Cerebellar cortex (tissue), 1 donor: Measurements from ENCODE around the gene MED12L.

ENCODE experiments used
- DNase-seq: peaks from one replicate; pipeline ENCODE4 v3.0.0-alpha.2; 2015; ENCODE audit warnings: low spot score

MED12L gene

DNA sequence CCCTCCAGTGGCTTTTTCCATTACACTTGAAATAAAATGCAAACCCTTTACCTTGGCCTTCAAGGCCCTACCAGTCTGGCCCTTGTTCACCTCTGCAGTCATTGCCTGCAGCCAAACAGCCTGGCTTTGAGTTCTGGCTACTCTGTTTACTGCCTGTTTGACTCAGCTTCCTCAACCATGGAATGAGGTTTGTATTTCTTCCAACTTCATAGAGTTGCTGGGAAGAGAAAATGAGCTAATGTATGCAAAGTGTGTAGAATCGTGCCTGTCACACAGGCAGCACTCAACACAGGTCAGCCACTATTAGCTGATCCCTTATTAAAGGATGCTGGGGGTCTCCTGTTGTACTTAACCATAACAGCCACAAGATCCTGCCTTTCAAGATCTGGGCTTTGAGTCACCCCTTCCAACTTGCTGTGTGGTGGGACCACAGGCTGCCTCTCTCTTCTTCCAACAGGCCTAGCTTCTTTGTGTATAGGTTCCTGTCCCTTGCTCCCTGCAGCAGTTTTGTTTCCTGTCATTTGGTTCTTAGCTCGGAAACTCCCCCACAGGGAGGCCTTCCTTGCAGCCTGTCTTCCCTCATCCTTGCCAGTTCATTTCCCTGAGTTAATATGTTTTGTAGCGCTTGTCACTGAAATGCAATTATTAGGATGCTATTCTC, 6.4 kb downstream of the MED12L start:
- no peak for DNase-seq

DNA sequence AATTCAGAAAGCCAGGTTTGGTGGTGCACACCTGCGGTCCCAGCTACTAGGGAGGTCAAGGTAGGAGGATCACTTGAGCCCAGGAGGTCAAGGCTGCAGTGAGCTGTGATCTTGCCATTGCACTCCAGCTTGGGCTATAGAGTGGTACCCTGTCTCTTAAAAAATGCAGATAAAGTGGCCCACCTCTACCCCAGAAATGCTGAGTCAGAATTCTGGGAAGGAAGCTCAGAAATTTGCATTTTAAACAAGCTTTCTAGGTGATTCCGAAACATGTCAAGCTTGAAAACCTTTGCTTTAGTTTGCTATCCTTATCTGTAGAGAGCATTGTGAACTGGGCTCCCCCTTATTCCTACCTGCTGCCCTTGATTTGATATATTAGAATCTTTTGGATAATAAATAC, 7.7 kb downstream of the MED12L start:
- no peak for DNase-seq

DNA sequence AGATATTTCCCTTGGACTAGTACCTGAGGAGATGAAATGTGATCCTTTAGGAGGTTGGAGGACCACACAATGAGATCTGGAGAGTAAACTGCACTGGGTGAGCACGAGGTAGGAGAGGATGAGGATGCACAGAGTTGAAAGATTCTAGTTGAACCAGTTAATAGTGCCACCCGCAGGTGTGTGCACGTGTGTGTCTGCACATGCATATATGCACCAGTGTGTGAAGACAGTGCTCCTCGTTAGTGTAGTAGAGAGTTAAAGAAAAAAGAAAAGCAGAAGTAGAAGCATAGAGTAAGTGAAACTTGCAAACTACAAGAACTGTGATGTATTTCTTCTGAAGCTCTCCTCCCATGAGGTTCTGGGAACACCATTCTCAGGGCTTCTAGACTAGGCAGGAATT, 8.4 kb downstream of the MED12L start:
- no peak for DNase-seq

DNA sequence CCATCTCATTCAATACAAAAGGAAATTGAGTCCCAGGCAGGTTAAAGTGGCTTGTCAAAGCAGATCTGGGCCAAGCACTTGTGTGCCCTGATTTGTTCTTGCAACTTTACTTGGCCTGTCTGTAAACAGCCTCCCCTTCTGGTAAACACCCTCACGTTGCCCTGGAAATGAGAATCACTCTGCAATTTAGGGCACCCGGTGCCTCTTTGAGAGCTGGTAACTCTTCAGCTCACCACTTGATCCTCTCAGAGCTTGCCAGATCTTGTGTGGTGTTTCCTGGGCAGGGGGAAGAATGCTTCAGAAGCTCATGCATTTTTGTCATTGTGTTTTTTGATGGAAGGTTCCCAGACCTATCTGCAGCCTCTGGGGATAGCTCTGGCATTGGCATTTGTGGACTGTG, 11.3 kb downstream of the MED12L start:
- no peak for DNase-seq

DNA sequence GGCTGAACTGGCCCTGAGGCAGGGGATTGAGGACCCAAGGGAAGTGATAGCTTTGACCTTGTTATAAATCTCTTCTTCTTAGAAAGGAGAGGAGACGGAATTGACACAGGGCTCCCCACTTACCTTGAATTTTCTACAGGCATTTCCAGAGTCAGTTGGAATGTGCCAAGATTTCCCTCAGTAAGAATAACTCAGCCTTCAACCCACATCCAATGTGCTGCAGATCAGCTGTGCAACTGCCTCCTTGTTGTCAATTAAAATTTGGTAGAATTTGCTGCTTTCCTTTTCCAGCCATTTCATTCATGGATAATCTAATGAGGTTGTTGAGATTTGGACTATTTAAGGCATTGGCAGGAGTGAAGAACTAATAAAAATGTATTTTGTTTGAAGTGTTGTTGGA, 14.6 kb downstream of the MED12L start:
- DNase-seq = no peak

DNA sequence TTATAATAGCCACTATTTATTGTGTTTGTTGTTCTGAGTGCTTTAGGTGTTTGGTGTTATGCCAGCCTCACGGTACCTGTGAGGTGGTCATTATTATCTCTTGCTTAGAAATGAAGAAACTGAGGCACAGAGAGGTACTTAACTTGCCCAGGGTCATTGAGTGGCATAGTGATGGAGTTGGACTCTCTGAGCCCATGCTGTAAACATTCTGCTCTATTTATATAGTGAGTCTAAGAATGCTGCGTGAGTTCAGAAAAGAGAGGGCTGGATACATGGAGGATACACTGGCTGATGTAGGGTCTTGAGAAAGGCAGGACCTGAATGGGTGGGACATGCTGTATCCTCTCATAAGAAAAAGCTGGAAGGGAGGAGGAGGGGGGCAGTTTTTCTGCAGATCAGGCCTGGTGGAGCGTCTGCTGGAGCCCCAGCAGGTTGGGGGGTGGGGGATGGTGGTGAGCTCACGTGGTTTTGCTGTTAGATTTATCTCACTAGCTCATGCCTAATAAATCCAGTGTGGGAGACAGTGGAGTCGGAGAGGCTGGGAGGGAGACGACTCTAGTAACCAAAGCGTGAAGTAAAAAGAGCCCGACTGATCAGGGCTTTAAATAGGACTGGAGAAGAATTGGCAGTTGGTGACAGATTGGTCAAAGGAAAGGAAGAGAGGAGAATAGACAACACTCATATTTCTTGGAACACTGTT, 16.0 kb downstream of the MED12L start:
- DNase-seq = no peak

DNA sequence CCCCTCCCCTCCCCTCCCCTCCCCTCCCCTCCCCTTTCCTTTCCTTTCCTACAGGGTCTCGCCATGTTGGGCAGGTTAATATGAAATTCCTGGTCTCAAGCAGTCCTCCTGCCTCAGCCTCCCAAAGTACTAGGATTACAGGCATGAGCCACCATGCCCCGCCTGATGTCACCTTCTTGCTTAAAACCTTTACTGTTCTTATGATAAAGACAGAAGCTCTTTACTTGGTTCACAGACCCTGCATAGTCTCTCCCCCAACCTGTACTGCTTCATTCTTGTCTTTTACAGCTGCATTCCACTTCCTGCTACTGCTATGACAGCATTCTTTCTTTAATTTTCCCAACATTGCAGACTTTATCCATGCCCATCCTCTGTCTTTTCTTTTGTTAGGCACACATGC, 20.8 kb downstream of the MED12L start:
- no peak for DNase-seq

DNA sequence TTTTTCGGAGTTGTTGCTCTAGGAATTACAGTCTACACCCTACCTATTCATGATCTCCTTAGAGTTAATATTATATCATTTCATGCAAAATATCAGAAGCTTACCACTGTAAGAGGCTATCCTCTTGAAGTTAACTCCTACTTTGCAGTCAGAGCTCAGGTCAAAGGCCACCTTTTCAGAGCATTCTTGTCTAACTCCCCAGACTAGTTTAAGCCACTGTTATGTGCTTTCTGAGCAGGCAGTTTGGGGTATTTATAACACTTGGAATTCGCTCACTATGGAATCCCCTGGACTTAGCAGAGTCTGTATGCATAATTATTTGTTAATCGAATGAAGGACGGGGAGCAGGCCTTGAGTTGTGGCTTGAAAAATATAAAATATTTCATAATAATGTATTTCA, 21.7 kb downstream of the MED12L start:
- no peak for DNase-seq

DNA sequence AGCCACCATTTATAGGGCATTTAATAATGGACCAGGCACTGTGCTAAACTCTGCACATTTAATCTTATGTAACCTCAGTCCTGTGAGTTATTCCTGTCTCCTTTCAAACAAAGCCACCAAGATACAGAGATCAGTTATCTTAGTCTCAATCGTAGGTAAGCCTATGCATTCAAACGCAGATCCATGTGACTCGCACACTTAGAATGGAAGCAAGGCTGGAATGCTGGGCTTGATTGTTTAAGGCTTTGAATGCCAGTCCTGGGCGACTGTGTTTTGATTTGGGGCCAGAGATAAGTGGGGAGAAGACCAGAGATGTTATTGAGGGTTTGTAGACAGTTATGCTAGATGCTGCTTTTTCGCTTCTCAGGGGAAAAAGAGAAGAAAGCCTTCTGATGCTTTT, 22.2 kb downstream of the MED12L start:
- DNase-seq = no peak

DNA sequence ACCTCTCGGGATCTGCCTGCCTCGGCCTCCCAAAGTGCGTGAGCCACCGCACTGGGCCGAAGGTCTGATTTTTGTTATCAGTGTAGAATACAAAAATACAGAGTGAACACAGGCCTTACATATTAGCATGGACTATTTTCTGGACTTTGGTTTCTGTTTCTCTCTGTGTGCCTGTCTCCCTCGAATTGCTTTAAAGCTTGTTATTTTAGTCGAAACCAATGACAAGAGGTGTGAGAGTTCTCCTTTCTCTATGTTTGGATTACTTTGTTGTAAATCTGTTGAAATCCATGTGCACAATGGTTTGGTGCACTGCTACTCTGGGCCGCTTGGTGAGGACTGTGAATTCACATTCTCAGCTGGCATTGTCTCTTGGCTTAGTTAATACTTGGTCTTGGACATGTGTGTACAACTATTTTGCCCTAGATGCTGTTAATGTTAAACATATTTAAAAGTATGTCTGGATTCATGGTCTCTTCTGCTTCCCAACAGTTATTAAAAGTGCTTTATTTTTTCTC, 23.9 kb downstream of the MED12L start:
- DNase-seq = no peak

DNA sequence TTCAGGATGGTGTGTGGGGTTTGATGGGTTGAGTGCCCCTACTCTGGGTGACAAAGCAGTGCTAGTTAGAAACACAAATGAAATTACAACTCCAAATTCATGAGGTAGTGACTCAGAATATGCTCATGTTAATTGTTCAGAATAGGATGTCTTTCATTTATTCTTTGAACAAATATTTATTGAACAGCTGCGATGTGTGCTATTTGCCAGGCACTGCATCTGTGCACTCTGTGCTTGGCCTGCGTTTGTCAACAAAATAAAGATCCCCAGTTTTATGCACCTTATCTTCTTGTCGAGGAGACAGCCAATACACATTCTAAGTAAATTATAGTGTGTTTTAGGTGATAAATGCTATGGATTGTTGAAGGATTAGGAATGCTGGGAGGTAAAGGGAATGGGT, 27.3 kb downstream of the MED12L start:
- DNase-seq = no peak

DNA sequence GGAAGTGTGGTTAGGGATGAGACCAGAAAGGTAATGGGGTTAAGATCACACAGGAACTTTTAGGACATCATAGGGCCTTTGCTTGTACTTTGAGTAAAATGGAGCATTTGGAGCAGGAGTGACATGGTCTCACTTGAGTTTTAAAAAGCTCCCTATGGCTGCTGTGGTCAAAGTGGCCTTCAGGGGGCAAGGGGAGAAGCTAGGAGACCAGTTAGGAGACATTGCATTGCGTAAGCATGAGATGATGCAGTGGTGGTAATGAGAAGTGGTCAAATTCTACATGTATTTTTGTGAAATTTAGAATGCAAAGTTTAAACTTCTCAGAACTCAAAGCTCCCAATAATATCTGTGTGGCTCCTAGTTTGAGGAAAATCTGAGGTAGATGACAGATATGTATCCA, 27.9 kb downstream of the MED12L start:
- no peak for DNase-seq

DNA sequence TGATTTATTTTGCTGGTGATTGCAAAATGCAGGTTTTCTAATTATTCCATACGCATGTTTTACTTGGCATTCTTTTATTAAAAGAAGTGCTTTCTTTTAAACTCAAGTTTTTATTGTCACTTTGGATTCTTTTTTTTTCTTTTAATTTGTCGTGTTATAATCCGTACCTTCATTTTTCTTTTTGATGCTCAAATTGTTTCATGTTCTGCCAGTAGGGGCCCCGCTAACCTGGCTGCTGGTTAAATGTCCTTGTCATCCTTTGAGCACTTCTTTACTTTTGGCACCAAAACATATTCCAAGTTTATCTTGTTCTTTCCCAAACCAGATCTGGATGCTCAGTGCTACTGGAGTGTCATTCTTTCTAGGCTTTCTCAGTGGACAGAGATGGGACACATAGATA, 31.6 kb downstream of the MED12L start:
- DNase-seq = no peak

DNA sequence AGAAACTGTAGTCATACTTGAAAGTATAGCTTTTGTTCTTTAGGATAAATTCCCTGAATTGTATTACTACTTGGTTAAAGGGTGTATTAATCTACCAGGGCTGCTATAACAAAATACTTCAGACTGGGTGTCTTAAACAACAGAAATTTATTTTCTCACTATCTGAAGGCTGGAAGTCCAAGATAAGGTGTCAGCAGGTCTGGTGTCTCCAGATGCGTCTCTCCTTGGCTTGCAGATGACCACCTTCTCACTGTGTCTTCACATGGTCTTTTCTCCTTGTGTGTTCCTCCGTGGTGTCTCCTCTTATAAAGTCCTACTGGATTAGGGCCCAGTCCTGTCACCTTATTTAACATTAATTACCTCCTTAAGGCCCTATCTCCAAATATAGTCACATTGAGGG, 33.7 kb downstream of the MED12L start:
- no peak for DNase-seq

DNA sequence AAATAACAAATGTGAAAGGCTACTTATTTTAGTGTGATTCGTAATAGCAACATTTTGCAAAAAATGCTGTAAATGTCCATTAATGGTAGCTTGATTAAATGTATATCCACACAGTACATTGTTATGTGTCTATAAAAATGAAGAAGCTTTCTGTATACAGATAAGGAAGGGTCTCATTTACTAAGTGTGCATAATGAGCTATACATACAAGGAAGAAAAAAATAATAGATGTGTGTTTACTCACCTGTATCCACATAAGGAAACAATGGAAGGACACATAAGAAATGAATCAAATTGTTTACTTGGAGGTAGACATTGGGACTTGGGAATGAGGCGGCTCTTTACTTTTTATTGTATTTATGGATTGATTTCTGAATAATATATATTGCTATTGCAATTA, 34.9 kb downstream of the MED12L start:
- DNase-seq = no peak

DNA sequence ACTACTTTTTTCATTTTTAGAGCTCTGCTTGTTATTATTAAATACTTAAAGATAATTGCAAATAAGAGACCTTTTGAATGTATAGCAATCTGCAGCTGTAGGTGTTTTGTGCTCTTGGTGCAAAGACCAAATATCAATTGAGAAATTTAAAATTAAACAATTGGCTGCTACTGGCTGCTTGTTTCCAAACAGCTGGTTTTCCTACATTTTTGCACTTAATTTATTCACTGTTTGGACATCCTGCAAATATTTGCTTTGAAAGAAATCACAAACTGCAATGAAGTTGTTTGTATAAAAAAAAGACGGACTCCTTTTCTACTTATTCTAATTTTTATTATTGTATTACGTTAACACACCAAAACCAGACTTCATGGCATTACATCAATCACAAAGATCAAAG, 35.6 kb downstream of the MED12L start:
- DNase-seq = no peak

DNA sequence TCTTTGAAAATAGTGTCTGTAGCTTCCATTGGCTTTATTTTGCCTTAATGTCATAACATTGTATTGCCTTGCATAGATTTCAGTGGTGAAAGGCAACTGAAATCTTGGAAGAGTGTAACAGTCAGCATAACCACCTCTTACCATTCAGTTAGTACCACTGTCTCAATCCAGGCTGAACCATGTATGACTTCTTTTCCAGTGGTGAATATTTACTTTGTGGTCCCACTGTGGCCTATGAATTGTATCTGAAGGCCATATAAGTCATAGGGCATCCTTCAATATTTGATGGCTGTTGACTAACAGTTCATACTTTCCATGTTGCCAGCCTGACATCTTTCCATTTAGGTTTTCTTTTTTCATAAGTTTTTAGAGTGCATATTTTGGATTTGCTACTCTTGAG, 38.4 kb downstream of the MED12L start:
- DNase-seq = no peak

DNA sequence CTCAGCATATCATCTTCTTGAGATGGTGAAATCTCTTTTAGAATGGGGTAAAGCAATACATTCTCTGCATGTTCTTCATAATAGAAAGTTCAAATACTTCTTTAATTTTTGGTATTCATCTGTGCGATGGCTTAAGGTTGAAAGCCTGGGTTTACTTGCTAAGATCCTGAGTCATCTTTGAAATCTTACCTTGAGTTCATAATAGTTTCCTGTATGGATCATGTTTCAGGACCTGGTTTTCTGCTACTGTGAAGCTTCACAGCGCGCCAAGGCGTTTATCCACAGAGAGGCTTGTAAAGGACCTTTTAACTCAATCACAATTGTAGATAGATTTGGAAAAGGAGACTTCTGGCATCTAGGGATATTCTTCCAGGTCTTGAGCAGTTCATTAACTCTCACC, 39.0 kb downstream of the MED12L start:
- DNase-seq = no peak

DNA sequence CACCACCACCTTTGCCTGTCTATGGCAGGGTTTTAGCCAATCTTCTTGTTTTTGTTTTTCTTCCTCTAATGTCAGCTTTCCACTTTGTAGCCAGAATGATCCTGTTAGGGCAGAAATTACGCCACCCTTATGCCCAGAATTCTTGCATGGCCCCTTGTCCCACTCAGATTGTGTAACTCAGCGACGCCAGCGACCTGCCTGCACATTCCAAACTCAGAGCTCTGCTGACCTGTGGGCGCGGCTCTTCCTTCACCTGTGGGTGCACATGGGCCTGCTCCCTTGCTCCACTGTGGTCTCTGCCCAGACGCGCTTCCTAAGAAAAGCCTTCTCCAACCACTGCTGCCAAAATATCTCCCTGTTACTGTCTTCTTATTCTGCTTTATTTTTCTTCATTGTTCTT, 45.0 kb downstream of the MED12L start:
- DNase-seq = no peak

DNA sequence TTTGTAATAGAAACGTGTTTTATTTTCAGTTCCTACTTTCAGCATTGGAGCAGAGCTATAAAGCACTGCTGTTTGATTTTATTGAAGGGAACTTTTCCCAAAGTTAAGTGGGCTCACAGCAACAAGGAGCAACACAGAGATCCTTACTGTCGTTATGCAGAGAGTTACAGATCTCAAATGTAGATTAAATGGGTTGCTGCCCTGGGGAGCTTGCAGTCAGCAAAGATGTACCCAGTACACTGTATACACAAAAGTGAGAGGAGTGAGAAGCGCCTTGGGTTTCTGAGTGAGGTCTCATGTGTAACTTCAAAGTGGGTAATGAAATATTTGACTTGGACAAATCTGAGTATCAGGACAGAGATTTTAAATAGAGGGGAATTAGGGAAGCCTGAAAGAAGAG, 47.7 kb downstream of the MED12L start:
- DNase-seq = no peak

DNA sequence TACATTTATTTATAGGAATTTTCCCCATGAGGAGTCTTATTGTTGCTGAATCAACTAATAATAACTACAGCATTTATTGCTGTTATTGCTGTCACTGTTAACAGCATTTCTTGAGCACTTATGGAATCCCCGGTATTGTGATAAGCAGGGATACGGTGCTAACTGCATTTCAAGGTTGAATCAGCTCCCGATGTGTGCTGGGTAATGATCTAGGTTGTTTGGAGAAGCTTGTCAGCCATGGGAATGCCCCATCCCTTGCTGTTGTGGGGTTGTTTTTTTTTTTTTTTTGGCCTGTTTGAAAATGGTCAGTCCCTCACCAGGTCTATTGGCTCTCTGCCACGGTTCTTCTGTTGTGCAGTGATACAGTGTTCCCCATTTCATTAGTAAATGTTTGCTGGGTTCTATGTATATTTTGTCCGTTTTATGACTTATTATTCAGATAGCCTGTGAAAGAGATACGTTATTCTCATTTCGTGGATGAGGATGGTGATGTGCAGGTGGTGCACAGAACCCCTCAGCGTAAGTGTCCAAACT, 48.5 kb downstream of the MED12L start:
- DNase-seq = peak; percentile 39

DNA sequence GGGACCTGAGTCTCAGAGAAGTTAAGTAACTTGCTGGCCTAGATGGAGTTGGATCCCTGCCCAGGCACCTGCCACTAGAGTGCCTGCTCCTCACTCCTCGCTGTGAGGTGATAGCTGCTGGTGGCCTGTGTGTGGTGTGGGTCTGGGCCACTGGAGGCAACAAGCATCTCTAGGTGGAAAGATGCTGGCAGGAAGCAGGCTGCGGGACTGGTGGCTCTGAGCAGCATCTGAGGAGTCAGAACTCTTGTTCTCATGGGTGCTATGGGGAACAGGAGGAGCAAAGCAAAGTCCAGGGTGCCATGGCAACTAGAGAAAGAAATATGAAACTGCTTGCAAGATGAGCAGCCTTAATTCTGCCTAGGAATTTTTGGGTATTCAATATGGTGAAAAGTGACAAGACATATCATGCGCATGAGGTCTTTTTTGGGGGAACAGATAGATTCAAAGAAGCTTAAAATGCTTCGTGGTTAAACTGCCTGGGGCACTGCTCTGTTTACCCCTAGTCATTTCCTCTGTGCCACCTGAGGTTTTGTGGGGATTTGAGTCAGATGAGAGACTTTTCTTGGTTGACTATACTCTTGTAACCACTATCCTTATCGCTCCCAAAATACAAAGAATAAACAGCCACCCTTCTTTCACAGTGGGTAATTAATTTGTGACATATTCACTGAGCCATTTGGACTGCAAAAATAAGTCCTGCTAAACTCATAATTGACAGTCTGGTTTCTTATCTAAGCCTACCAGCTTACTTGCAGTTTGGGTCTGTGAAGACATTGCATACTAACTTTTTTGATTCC, 50.3 kb downstream of the MED12L start:
- peak; percentile 50 for DNase-seq

DNA sequence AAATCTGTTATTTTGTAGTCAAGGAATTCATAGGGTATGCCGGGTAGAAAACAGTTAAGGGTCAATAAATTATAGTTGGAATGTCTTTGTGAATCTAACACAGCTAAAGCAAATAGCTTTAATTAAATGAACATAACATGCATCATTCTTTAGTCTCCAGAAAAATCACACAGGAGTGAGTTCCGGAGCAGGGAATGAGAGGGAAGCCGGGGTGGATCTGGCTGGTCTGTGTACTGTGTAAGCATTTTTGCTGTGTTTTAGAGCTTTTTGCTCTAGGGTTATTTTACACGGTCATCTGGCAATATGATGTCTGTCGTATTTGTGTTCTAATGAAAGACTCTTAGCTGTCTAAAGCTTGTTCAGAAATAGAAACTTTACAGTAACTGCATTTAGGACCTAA, 57.5 kb downstream of the MED12L start:
- DNase-seq = no peak
